AG04450 (cell line): ENCODE measurements around the gene ZNF783. TPM values are rescaled to one million over a fixed set of nuclear protein-coding genes. Genes with fewer than 3 reads are reported as not detected.

Experiments used
- CTCF ChIA-PET: fragments of 300-600, 350-600 bp; formaldehyde crosslinking; extraction: SDS; loops from one replicate; lab custom pipeline; 2022; ENCODE audit warnings: antibody characterized with exemption, inconsistent platforms; lab: Charles Lee
- POLR2A ChIA-PET: fragments of 350-600 bp; formaldehyde crosslinking; extraction: SDS; loops from one replicate; lab custom pipeline; 2021; ENCODE audit warnings: antibody characterized with exemption, inconsistent platforms; lab: Yijun Ruan, JAX
- DNase-seq: peaks from one replicate; pipeline ENCODE4 v3.0.0-alpha.2; 2011; ENCODE audit warnings: low read depth, low spot score
- H3K27ac ChIP-seq: one replicate; pipeline ENCODE4 v1.5.1; 2012; ENCODE audit warnings: low read depth, low read length, control low read depth
- H3K27me3 ChIP-seq: one replicate; pipeline ENCODE4 v1.6.0; 2012; ENCODE audit warnings: low read length; ENCODE audit not compliant: control insufficient read depth, insufficient read depth
- H3K4me3 ChIP-seq: 2 replicates; pipeline ENCODE4 v1.5.1; 2011; ENCODE audit warnings: mild to moderate bottlenecking, low read depth, low read length, control low read depth
- H3K9me3 ChIP-seq: 2 replicates; pipeline ENCODE4 v1.5.1; 2012; ENCODE audit warnings: low read length; ENCODE audit not compliant: control insufficient read depth, insufficient read depth
- CTCF ChIP-seq: IDR thresholded peaks from 2 replicates; pipeline ENCODE4 v1.5.1; 2011; ENCODE audit warnings: low read depth, low read length, control low read depth, inconsistent platforms
- polyA plus RNA-seq: library from polyadenylated mRNA; depleted of rRNA; stranded (reverse); fragments of >200 nt; gene quantifications from 2 replicates; pipeline ENCODE4 v1.2.3, GENCODE V29; 2011

ZNF783 gene
- polyA plus RNA-seq, 1 experiment, result 5.2 TPM

- H3K9me3 ChIP-seq, result no peaks in the 10 kb centered on the region
- ChIA-PET CTCF (interaction anchor here (2.0 kb wide), 1 partner anchor 25 kb away, joined by 9 read pairs; the partner anchor contains the start of gene ZNF783), POLR2A (no interaction called here)
- no peak overlapping the region for H3K4me3 ChIP-seq
- no peak for TF ChIP-seq CTCF
- no peak for DNase-seq
- H3K27me3 ChIP-seq, result no peaks in the 10 kb centered on the region
- H3K27ac ChIP-seq, result no peak overlapping the region
These were observed 24.9 kb downstream of the ZNF783 start for GRCh38 chr7:149286811-149287400.

- POLR2A ChIA-PET, result no interaction called here
- CTCF ChIA-PET, result interaction anchor here (2.0 kb wide), 1 partner anchor 26 kb away, joined by 9 read pairs; the partner anchor contains the start of gene ZNF783
- no peaks in the 10 kb centered on the region for H3K9me3 ChIP-seq
- no peaks in the 10 kb centered on the region for H3K27me3 ChIP-seq
- H3K27ac ChIP-seq, result no peak overlapping the region
- no peak overlapping the region for H3K4me3 ChIP-seq
- TF ChIP-seq CTCF, result no peak
- no peak for DNase-seq
These were observed 25.6 kb downstream of the ZNF783 start for GRCh38 chr7:149287622-149288021.

- Histone ChIP-seq H3K4me3 (no peak overlapping the region), H3K9me3 (no peaks in the 10 kb centered on the region), H3K27ac (no peak overlapping the region), H3K27me3 (no peaks in the 10 kb centered on the region)
- ChIA-PET CTCF (no interaction called here), POLR2A (interaction anchor here (0.7 kb wide), 1 partner anchor 188 kb away, joined by 6 read pairs; no protein-coding TSS in a partner anchor)
- DNase-seq, result no peak
- TF ChIP-seq CTCF, result no peak
These were observed 27.3 kb downstream of the ZNF783 start for GRCh38 chr7:149289262-149289661.

GRCh38 chr7:149289856-149290255, 27.9 kb downstream of the ZNF783 start:
- no peaks in the 10 kb centered on the region for H3K9me3 ChIP-seq
- H3K27ac ChIP-seq, result no peak overlapping the region
- CTCF ChIA-PET, result interaction anchor here (1.5 kb wide), 1 partner anchor 21 kb away, joined by 5 read pairs; no protein-coding TSS in a partner anchor
- no peak overlapping the region for H3K4me3 ChIP-seq
- no peaks in the 10 kb centered on the region for H3K27me3 ChIP-seq
- DNase-seq, result no peak
- POLR2A ChIA-PET, result no interaction called here
- no peak for TF ChIP-seq CTCF

- CTCF ChIA-PET, result interaction anchor here (1.5 kb wide), 1 partner anchor 20 kb away, joined by 5 read pairs; no protein-coding TSS in a partner anchor
- POLR2A ChIA-PET, result interaction anchor here (0.6 kb wide), 1 partner anchor 32 kb away, joined by 11 read pairs; no protein-coding TSS in a partner anchor
- Histone ChIP-seq H3K27me3 (no peaks in the 10 kb centered on the region), H3K4me3 (no peak overlapping the region), H3K27ac (no peak overlapping the region), H3K9me3 (no peaks in the 10 kb centered on the region)
- no peak for DNase-seq
- TF ChIP-seq CTCF, result no peak
These were observed 29.2 kb downstream of the ZNF783 start for GRCh38 chr7:149291036-149291780.
